Measurements from ENCODE around the gene ARFGAP3. TPM values are rescaled to one million over a fixed set of nuclear protein-coding genes. Genes with fewer than 3 reads are reported as not detected.

Gene ARFGAP3
- polyA plus RNA-seq, 1 of the 3 experiments (the other 2 are of a cell fraction), result 12.6 TPM

DNA sequence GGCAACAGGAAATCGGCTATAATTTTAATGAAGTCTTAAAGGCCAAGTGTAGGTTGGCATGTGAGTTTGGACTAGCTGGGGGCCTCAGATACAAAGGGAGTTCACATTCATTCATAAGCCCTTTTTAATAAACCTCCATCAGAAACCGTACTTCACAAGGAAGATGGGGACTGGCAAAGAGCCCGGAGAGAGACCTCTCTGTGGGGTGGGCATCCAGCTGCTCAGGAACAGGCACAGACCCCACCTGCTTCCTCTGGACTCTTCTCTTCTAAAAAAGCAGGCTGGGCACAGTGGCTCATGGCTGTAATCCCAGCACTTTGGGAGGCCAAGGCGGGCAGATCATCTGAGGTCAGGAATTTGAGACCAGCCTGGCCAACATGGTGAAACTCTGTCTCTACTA, 3.9 kb upstream of the ARFGAP3 start:
- WGBS (ENCODE audit: low lambda C conversion rate), result 100% methylated on average over 1 of the region's 4 CpGs
- CTCF ChIA-PET, result no interaction called here

DNA sequence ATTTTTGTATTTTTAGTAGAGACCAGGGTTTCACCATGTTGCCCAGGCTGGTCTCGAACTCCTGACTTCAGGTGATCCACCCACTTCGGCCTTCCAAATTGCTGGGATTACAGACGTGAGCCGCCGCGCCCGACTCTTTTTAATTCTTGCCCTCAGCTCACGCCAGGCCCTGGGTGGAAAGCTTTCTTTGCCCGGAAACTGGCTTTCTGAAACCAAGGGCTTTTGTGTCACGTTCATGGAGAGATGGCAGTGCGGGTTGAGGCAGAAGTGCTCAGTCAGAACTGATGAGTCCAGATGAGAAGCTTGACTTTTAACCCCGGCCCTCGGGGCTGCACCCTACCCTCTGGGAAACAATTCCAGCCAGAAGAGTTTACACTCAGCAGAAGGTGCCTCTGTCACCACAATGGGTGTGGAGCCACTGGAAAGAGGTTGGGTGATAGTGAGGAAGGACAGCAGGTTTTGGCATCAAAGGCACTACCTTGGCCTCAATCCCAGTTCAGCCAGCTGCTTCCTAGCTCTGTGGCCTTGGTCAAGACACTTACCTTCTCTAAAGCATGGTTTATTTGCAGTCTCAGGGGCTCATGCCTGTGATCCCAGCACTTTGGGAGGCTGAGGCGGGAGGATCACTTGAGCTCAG, 890 bp upstream of the ARFGAP3 start:
- peaks cover 3% of the 10 kb centered on the region for H3F3A ChIP-seq (replicated peaks; ENCODE audit: insufficient read depth)
- H3K27me3 ChIP-seq (ENCODE audit: insufficient read depth), result no peaks in the 10 kb centered on the region
- peaks cover 36% of the 10 kb centered on the region for H3K79me2 ChIP-seq (ENCODE audit: insufficient read depth)
- no peak for DNase-seq
- no peaks in the 10 kb centered on the region for H3K9me2 ChIP-seq
- no peak overlapping the region for H3K4me3 ChIP-seq (ENCODE audit: low read depth in 2 of 2, low read length in 1 of 2)
- TF ChIP-seq, protein P1, sequence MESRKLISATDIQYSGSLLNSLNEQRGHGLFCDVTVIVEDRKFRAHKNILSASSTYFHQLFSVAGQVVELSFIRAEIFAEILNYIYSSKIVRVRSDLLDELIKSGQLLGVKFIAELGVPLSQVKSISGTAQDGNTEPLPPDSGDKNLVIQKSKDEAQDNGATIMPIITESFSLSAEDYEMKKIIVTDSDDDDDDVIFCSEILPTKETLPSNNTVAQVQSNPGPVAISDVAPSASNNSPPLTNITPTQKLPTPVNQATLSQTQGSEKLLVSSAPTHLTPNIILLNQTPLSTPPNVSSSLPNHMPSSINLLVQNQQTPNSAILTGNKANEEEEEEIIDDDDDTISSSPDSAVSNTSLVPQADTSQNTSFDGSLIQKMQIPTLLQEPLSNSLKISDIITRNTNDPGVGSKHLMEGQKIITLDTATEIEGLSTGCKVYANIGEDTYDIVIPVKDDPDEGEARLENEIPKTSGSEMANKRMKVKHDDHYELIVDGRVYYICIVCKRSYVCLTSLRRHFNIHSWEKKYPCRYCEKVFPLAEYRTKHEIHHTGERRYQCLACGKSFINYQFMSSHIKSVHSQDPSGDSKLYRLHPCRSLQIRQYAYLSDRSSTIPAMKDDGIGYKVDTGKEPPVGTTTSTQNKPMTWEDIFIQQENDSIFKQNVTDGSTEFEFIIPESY (IDR thresholded peaks at IDR 0.05; ENCODE audit: borderline replicate concordance, low read depth), result no peak
- no peak for TF ChIP-seq NFIC (IDR thresholded peaks at IDR 0.05; ENCODE audit: borderline replicate concordance)
- TF ChIP-seq RCOR1 (IDR thresholded peaks at IDR 0.05; ENCODE audit: low read length), result no peak
- TF ChIP-seq JUND (IDR thresholded peaks at IDR 0.05), result no peak
- TF ChIP-seq, protein P2, sequence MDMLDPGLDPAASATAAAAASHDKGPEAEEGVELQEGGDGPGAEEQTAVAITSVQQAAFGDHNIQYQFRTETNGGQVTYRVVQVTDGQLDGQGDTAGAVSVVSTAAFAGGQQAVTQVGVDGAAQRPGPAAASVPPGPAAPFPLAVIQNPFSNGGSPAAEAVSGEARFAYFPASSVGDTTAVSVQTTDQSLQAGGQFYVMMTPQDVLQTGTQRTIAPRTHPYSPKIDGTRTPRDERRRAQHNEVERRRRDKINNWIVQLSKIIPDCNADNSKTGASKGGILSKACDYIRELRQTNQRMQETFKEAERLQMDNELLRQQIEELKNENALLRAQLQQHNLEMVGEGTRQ (IDR thresholded peaks at IDR 0.05; ENCODE audit: borderline replicate concordance, low read depth, low read length), result no peak
- no peak for TF ChIP-seq EP300 (IDR thresholded peaks at IDR 0.05; ENCODE audit: borderline replicate concordance in 1 of 2, low read depth in 1 of 2, low read length in 1 of 2)
- TF ChIP-seq FOSL2 (IDR thresholded peaks at IDR 0.05; ENCODE audit: borderline replicate concordance, low read depth), result no peak
- ChIA-PET CTCF (interaction anchor here (1.5 to 2.5 kb wide), 2 partner anchors 10 to 14 kb away, joined by 3 to 14 read pairs; no protein-coding TSS in a partner anchor), POLR2A (no interaction called here)
- no peaks in the 10 kb centered on the region for H3K9me3 ChIP-seq
- no peak overlapping the region for H3K9ac ChIP-seq
- H3K27ac ChIP-seq (ENCODE audit: low read depth in 2 of 2, low read length in 1 of 2), result no peak overlapping the region
- 97% methylated on average over 12 of the region's 14 CpGs for WGBS (ENCODE audit: low lambda C conversion rate)
- H2AFZ ChIP-seq (ENCODE audit: low read depth), result no peak overlapping the region
- H3K4me1 ChIP-seq (ENCODE audit: control insufficient read depth in 1 of 2, insufficient read depth in 2 of 2, low read depth in 1 of 2, low read length in 1 of 2), result peaks cover 0 to 4% of the 10 kb centered on the region in 2 experiments; a peak in 2 of 4 replicates
- H4K20me1 ChIP-seq (ENCODE audit: insufficient read depth), result peaks cover 9% of the 10 kb centered on the region; the same call in 1 of the 2 replicates
- H3K36me3 ChIP-seq (replicated peaks in 1 of 2; ENCODE audit: control insufficient read depth in 1 of 2, insufficient read depth in 2 of 2, low read length in 1 of 2), result no peaks in the 10 kb centered on the region
- no peak overlapping the region for H3K4me2 ChIP-seq

More for the DNA sequence above, 3.9 kb upstream of the ARFGAP3 start:
- Histone ChIP-seq H3K9me3 (no peaks in the 10 kb centered on the region), H4K20me1 (ENCODE audit: insufficient read depth) (no peaks in the 10 kb centered on the region), H3K36me3 (replicated peaks in 1 of 2; ENCODE audit: control insufficient read depth in 1 of 2, insufficient read depth in 2 of 2, low read length in 1 of 2) (no peaks in the 10 kb centered on the region), H3K4me3 (ENCODE audit: low read depth in 2 of 2, low read length in 1 of 2) (no peak overlapping the region), H3K27me3 (ENCODE audit: insufficient read depth) (no peaks in the 10 kb centered on the region), H3K79me2 (ENCODE audit: insufficient read depth) (peaks cover 6% of the 10 kb centered on the region), H3K4me1 (ENCODE audit: control insufficient read depth in 1 of 2, insufficient read depth in 2 of 2, low read depth in 1 of 2, low read length in 1 of 2) (peaks cover 0 to 3% of the 10 kb centered on the region in 2 experiments; a peak in 1 of 4 replicates), H3K9ac (no peak overlapping the region), H3K9me2 (no peaks in the 10 kb centered on the region), H3F3A (replicated peaks; ENCODE audit: insufficient read depth) (peaks cover 8% of the 10 kb centered on the region), H3K4me2 (no peak overlapping the region), H2AFZ (ENCODE audit: low read depth) (no peak overlapping the region), H3K27ac (ENCODE audit: low read depth in 2 of 2, low read length in 1 of 2) (no peak overlapping the region)
- DNase-seq, result no peak
- TF ChIP-seq ELF1 (IDR thresholded peaks at IDR 0.05) (no peak), GABPA (IDR thresholded peaks at IDR 0.05; ENCODE audit: low read depth) (no peak), EP300 (IDR thresholded peaks at IDR 0.05; ENCODE audit: borderline replicate concordance in 1 of 2, low read depth in 1 of 2, low read length in 1 of 2) (no peak), FOXM1 (IDR thresholded peaks at IDR 0.05; ENCODE audit: low read depth) (no peak), RXRA (IDR thresholded peaks at IDR 0.05; ENCODE audit: borderline replicate concordance, low read depth) (no peak), RAD21 (IDR thresholded peaks at IDR 0.05; ENCODE audit: low read length) (no peak)
- TF ChIP-seq, protein P2 (IDR thresholded peaks at IDR 0.05; ENCODE audit: borderline replicate concordance, low read depth, low read length), result no peak
- POLR2A ChIA-PET, result no interaction called here

All from SK-N-SH (cell line).